H9 (cell line): ENCODE data around the gene UBE2L3. TPM values are rescaled to one million over a fixed set of nuclear protein-coding genes. Genes with fewer than 3 reads are reported as not detected.

Experiments
- DNase-seq: peaks from one replicate; pipeline ENCODE4 v3.0.0-alpha.2; 2017
- H2AFZ ChIP-seq: one replicate; pipeline ENCODE4 v1.6.1; 2013; ENCODE audit warnings: mild to moderate bottlenecking, low read length, control low read depth, moderate library complexity
- H2AK5ac ChIP-seq: 2 replicates; pipeline ENCODE4 v1.6.1; 2013; ENCODE audit warnings: low read length, control low read depth, mixed read lengths; ENCODE audit not compliant: insufficient read length
- H2BK120ac ChIP-seq: one replicate; pipeline ENCODE4 v1.6.1; 2013; ENCODE audit warnings: low read depth, mild to moderate bottlenecking, low read length, control low read depth, inconsistent platforms; ENCODE audit not compliant: poor library complexity, severe bottlenecking
- H2BK12ac ChIP-seq: 2 replicates; pipeline ENCODE4 v1.6.1; 2013; ENCODE audit warnings: low read length, control low read depth, mixed read lengths, low read depth; ENCODE audit not compliant: insufficient read length
- H2BK15ac ChIP-seq: 2 replicates; pipeline ENCODE4 v1.6.1; 2013; ENCODE audit warnings: low read depth, low read length, control low read depth
- H2BK20ac ChIP-seq: one replicate; pipeline ENCODE4 v1.6.1; 2013; ENCODE audit warnings: low read depth, mild to moderate bottlenecking, low read length, control low read depth, inconsistent platforms; ENCODE audit not compliant: poor library complexity, severe bottlenecking
- H2BK5ac ChIP-seq: 2 replicates; pipeline ENCODE4 v1.6.1; 2013; ENCODE audit warnings: low read length, control low read depth, mixed read lengths; ENCODE audit not compliant: insufficient read length
- H3K14ac ChIP-seq: 2 replicates; pipeline ENCODE4 v1.6.1; 2013; ENCODE audit warnings: low read length, control low read depth; ENCODE audit not compliant: insufficient read depth
- H3K18ac ChIP-seq: 2 replicates; pipeline ENCODE4 v1.6.1; 2013; ENCODE audit warnings: low read depth, mild to moderate bottlenecking, mixed read lengths, low read length, control low read depth; ENCODE audit not compliant: insufficient read length
- H3K23ac ChIP-seq: 2 replicates; pipeline ENCODE4 v1.6.1; 2013; ENCODE audit warnings: low read length, control low read depth, mixed read lengths, low read depth; ENCODE audit not compliant: insufficient read length
- H3K23me2 ChIP-seq: 2 replicates; pipeline ENCODE4 v1.6.1; 2013; ENCODE audit warnings: low read depth, mild to moderate bottlenecking, mixed read lengths, low read length, control low read depth; ENCODE audit not compliant: insufficient read length, poor library complexity, severe bottlenecking
- H3K27ac ChIP-seq: 2 replicates; pipeline ENCODE4 v1.5.1; 2013; ENCODE audit warnings: low read length, control low read depth, mixed read lengths, low read depth; ENCODE audit not compliant: insufficient read length
- H3K27me3 ChIP-seq: 2 replicates; pipeline ENCODE4 v1.6.1; 2013; ENCODE audit warnings: low read length, control low read depth, inconsistent platforms; ENCODE audit not compliant: insufficient read depth
- H3K4ac ChIP-seq: 2 replicates; pipeline ENCODE4 v1.6.1; 2013; ENCODE audit warnings: low read depth, mild to moderate bottlenecking, control low read depth, inconsistent platforms, low read length, moderate library complexity
- H3K4me1 ChIP-seq: 2 replicates; pipeline ENCODE4 v1.6.1; 2013; ENCODE audit warnings: low read length, control low read depth, inconsistent platforms; ENCODE audit not compliant: insufficient read depth
- H3K4me2 ChIP-seq: 2 replicates; pipeline ENCODE4 v1.6.1; 2013; ENCODE audit warnings: low read length, control low read depth, mixed read lengths; ENCODE audit not compliant: insufficient read length, insufficient read depth
- H3K56ac ChIP-seq: 2 replicates; pipeline ENCODE4 v1.6.1; 2013; ENCODE audit warnings: low read depth, mild to moderate bottlenecking, mixed read lengths, low read length, control low read depth; ENCODE audit not compliant: insufficient read length
- H3K79me1 ChIP-seq: 2 replicates; pipeline ENCODE4 v1.6.1; 2013; ENCODE audit warnings: low read depth, mild to moderate bottlenecking, moderate library complexity, low read length, control low read depth, inconsistent platforms; ENCODE audit not compliant: insufficient read depth, poor library complexity, severe bottlenecking
- H3K79me2 ChIP-seq: 2 replicates; pipeline ENCODE4 v1.6.1; 2013; ENCODE audit warnings: low read length, control low read depth, inconsistent platforms; ENCODE audit not compliant: insufficient read depth
- H3K9ac ChIP-seq: 2 replicates; pipeline ENCODE4 v1.6.1; 2013; ENCODE audit warnings: low read length, control low read depth, mixed read lengths; ENCODE audit not compliant: insufficient read length; ENCODE audit errors: extremely low read depth
- H3K9me3 ChIP-seq: one replicate; pipeline ENCODE4 v1.6.1; 2013; ENCODE audit warnings: low read depth, low read length, inconsistent platforms; ENCODE audit not compliant: control insufficient read depth
- H3T11ph ChIP-seq: one replicate; pipeline ENCODE4 v1.6.1; 2013; ENCODE audit warnings: mild to moderate bottlenecking, low read length, control low read depth, inconsistent platforms
- H4K20me1 ChIP-seq: one replicate; pipeline ENCODE4 v1.6.1; 2013; ENCODE audit not compliant: control insufficient read depth, insufficient read length, insufficient read depth
- H4K5ac ChIP-seq: 2 replicates; pipeline ENCODE4 v1.6.1; 2013; ENCODE audit warnings: low read depth, mild to moderate bottlenecking, mixed read lengths, low read length, control low read depth; ENCODE audit not compliant: insufficient read length
- H4K8ac ChIP-seq: replicated peaks from 2 replicates; pipeline ENCODE4 v1.6.1; 2013; ENCODE audit warnings: low read length, control low read depth, mixed read lengths, low read depth; ENCODE audit not compliant: insufficient read length
- H4K91ac ChIP-seq: 2 replicates; pipeline ENCODE4 v1.6.1; 2013; ENCODE audit warnings: low read depth, mild to moderate bottlenecking, moderate library complexity, mixed read lengths, low read length, control low read depth; ENCODE audit not compliant: insufficient read length
- H3K27ac Mint-ChIP-seq, 3 experiments: 2 replicates in 2 of 3; 3 replicates in 1 of 3; pipeline ENCODE4 v1.8.0; 2020 to 2021; ENCODE audit warnings: mixed read lengths in 3 of 3, mild to moderate bottlenecking in 1 of 3, moderate library complexity in 1 of 3
- H3K27me3 Mint-ChIP-seq: 2 replicates; pipeline ENCODE4 v1.8.0; 2021; ENCODE audit warnings: low read depth, mild to moderate bottlenecking, moderate library complexity, mixed read lengths
- H3K36me3 Mint-ChIP-seq, 3 experiments: 2 replicates in 2 of 3; 3 replicates in 1 of 3; pipeline ENCODE4 v1.8.0; 2020 to 2021; ENCODE audit warnings: low read depth in 3 of 3, mixed read lengths in 3 of 3; ENCODE audit not compliant: insufficient read depth in 1 of 3
- H3K4me1 Mint-ChIP-seq, 2 experiments: 2 replicates each; pipeline ENCODE4 v1.8.0; 2020; ENCODE audit warnings: mixed read lengths in 2 of 2
- H3K4me3 Mint-ChIP-seq, 2 experiments: 2 replicates in 1 of 2; 3 replicates in 1 of 2; pipeline ENCODE4 v1.8.0; 2020 to 2021; ENCODE audit warnings: mild to moderate bottlenecking in 2 of 2, mixed read lengths in 2 of 2, moderate library complexity in 1 of 2
- H3K9me3 Mint-ChIP-seq, 2 experiments: 2 replicates in 1 of 2; 3 replicates in 1 of 2; pipeline ENCODE4 v1.8.0; 2020; ENCODE audit warnings: mild to moderate bottlenecking in 2 of 2, mixed read lengths in 2 of 2, moderate library complexity in 1 of 2
- WGBS: extraction: QIAGEN DNeasy Blood & Tissue Kit; methylation state at CpG from one replicate; pipeline ENCODE4 v1.1.7; 2013; ENCODE audit warnings: missing lambda C conversion rate, low lambda C conversion rate, mixed read lengths; ENCODE audit not compliant: insufficient read length; ENCODE audit errors: extremely low coverage; 5-methylcytosine and 5-hydroxymethylcytosine counted together
- microRNA-seq: library from miRNA; unstranded; fragments of <30 nt; microRNA quantifications from one replicate; pipeline ENCODE4, GENCODE V29; 2020; ENCODE audit warnings: borderline microRNAs expressed
- total RNA-seq: library from RNA; stranded (reverse); gene quantifications from 2 replicates; pipeline ENCODE4 v1.2.1, GENCODE V29; 2021
- TF ChIP-seq, protein P1 (sequence below): fragments of 200-600 bp; sonication (generic); conservative IDR thresholded peaks from 3 replicates; pipeline ENCODE4 v1.8.0; 2021; ENCODE audit warnings: antibody characterized with exemption, mild to moderate bottlenecking

The UBE2L3 gene
- total RNA-seq, 1 experiment from 2014 or later = 79.7 TPM

DNA sequence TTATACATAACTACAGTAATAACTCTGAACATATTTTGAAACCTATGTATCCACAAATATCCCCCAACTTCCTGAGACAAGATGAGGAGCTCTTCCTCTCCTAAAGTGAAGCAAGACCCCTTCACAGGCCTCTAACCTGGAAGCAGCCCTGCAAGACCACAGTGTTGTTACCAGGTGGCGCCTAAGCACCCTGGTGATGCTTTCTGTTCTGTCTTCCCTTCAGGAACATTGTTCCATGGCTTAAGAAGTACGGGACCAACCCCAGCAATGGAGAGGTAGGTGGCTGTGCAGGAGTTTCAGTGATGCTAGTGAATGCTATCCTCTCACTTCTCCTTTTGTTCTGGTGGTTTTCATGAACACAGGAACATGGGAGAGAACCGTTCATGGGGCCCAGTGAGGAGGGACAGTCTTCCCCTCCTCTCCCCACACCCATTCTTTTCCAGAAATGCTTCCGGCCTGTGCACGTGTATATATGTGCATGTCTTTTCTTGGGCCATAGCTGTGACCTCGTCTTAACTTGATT lies 104.7 kb downstream of the UBE2L3 start:
- H3K27me3 ChIP-seq = no peaks in the 10 kb centered on the region
- WGBS = no CpG with 5 or more reads among the region's 6 CpGs

More for the DNA sequence above, 104.7 kb downstream of the UBE2L3 start:
- H3K9ac ChIP-seq = no peak overlapping the region
- no peak overlapping the region for H3T11ph ChIP-seq
- H3K23ac ChIP-seq = no peak overlapping the region
- H3K9me3 Mint-ChIP-seq = peaks cover 4 to 6% of the 10 kb centered on the region in 2 experiments; a peak in 4 of 5 replicates
- DNase-seq = no peak
- H4K20me1 ChIP-seq = no peaks in the 10 kb centered on the region
- no peak overlapping the region for H2AFZ ChIP-seq
- no peak overlapping the region for H4K91ac ChIP-seq
- H4K5ac ChIP-seq = no peak overlapping the region
- H2BK20ac ChIP-seq = no peak overlapping the region
- H3K27me3 Mint-ChIP-seq = no peaks in the 10 kb centered on the region; the same call in 1 of the 2 replicates
- no peak overlapping the region for H3K14ac ChIP-seq
- TF ChIP-seq, protein P1, sequence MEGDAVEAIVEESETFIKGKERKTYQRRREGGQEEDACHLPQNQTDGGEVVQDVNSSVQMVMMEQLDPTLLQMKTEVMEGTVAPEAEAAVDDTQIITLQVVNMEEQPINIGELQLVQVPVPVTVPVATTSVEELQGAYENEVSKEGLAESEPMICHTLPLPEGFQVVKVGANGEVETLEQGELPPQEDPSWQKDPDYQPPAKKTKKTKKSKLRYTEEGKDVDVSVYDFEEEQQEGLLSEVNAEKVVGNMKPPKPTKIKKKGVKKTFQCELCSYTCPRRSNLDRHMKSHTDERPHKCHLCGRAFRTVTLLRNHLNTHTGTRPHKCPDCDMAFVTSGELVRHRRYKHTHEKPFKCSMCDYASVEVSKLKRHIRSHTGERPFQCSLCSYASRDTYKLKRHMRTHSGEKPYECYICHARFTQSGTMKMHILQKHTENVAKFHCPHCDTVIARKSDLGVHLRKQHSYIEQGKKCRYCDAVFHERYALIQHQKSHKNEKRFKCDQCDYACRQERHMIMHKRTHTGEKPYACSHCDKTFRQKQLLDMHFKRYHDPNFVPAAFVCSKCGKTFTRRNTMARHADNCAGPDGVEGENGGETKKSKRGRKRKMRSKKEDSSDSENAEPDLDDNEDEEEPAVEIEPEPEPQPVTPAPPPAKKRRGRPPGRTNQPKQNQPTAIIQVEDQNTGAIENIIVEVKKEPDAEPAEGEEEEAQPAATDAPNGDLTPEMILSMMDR = no peak; the same call in 2 of the 3 replicates
- H3K4me3 Mint-ChIP-seq = no peak overlapping the region
- H3K27ac Mint-ChIP-seq = no peak overlapping the region
- no peak overlapping the region for H2BK15ac ChIP-seq
- no peaks in the 10 kb centered on the region for H3K79me2 ChIP-seq
- peaks cover 2 to 10% of the 10 kb centered on the region in 2 experiments; a peak in 3 of 4 replicates for H3K4me1 Mint-ChIP-seq
- H3K56ac ChIP-seq = no peak overlapping the region
- no peak overlapping the region for H3K18ac ChIP-seq
- no peaks in the 10 kb centered on the region for H3K4me1 ChIP-seq
- H2BK120ac ChIP-seq = no peak overlapping the region
- no peak overlapping the region for H2BK5ac ChIP-seq
- no peak overlapping the region for H3K4ac ChIP-seq
- H3K27ac ChIP-seq = no peak overlapping the region
- H3K9me3 ChIP-seq = no peaks in the 10 kb centered on the region
- no peak overlapping the region for H3K4me2 ChIP-seq
- H2BK12ac ChIP-seq = no peak overlapping the region
- H3K79me1 ChIP-seq = no peaks in the 10 kb centered on the region
- no peak overlapping the region for H4K8ac ChIP-seq
- peaks cover 35 to 62% (median 61%) of the 10 kb centered on the region in 3 experiments for H3K36me3 Mint-ChIP-seq
- no peak overlapping the region for H2AK5ac ChIP-seq
- no peaks in the 10 kb centered on the region for H3K23me2 ChIP-seq

Small RNA genes within 50 kb of the gene (microRNA-seq; reads per million reads assigned to microRNA genes)
- gene MIR130B (1,018 reads per million, percentile 94 among the genes with 10 or more reads in this experiment), gene MIR301B (11.7 reads per million, percentile 49 among the genes with 10 or more reads in this experiment)

Other genes starting within 250 kb of the UBE2L3 start
- gene RIMBP3B, start 184.0 kb upstream of the UBE2L3 start, total RNA-seq = 0.39 and 0.77 TPM in 2 replicates
- 22.8 and 24.9 TPM in 2 replicates for gene HIC2, start 150.3 kb upstream of the UBE2L3 start, total RNA-seq
- gene TMEM191C, start 100.3 kb upstream of the UBE2L3 start, total RNA-seq = 3.3 and 4.2 TPM in 2 replicates
- 0.22 and 0.44 TPM in 2 replicates for gene RIMBP3C, start 16.3 kb upstream of the UBE2L3 start, total RNA-seq
- 29.8 and 30.2 TPM in 2 replicates for gene YDJC, start 62.3 kb downstream of the UBE2L3 start, total RNA-seq
- 0.22 and 0.63 TPM in 2 replicates for gene CCDC116, start 65.0 kb downstream of the UBE2L3 start, total RNA-seq
- gene SDF2L1, start 74.6 kb downstream of the UBE2L3 start, total RNA-seq = 36.0 TPM in 2 replicates
- gene PPIL2, start 98.3 kb downstream of the UBE2L3 start, total RNA-seq = 35.5 and 35.9 TPM in 2 replicates
- 5.4 and 8.1 TPM in 2 replicates for gene YPEL1, start 168.1 kb downstream of the UBE2L3 start, total RNA-seq